Colonic mucosa (tissue), 4 donors: ENCODE data around the gene PTPRF. TPM values are rescaled to one million over a fixed set of nuclear protein-coding genes. Genes with fewer than 3 reads are reported as not detected.

Experiments
- DNase-seq: peaks from one replicate; pipeline ENCODE4 v3.0.0-alpha.2; 2020
- H3K27ac ChIP-seq: fragments of 200-600 bp; one replicate; pipeline ENCODE4 v1.8.0; 2021
- H3K27me3 ChIP-seq: fragments of 200-600 bp; one replicate; pipeline ENCODE4 v1.8.0; 2021
- H3K36me3 ChIP-seq: fragments of 200-600 bp; one replicate; pipeline ENCODE4 v1.8.0; 2021
- H3K4me1 ChIP-seq: fragments of 200-600 bp; one replicate; pipeline ENCODE4 v1.8.0; 2021; ENCODE audit warnings: mild to moderate bottlenecking
- H3K4me3 ChIP-seq: fragments of 200-600 bp; one replicate; pipeline ENCODE4 v1.8.0; 2021
- H3K9ac ChIP-seq, 2 donors: one replicate each; pipeline ENCODE4 v1.7.0; 2013; ENCODE audit warnings: control low read depth in 2 of 2, low read depth in 2 of 2, low read length in 2 of 2
- H3K9me3 ChIP-seq: fragments of 200-600 bp; one replicate; pipeline ENCODE4 v1.8.0; 2021
- intact Hi-C: fragments of 100-400 bp; cut with DNase I; formaldehyde crosslinking; loops from one replicate; pipeline ENCODE4 v1.14.1; 2022
- total RNA-seq, 2 donors: library from RNA; stranded (reverse); fragmentation: NEBNext Ultra II Directional in 1 of 2; extraction: Animal tissue kit (Norgen Biotek cat#: 25700) in 1 of 2; gene quantifications; one replicate each; pipeline ENCODE4 v1.2.1, GENCODE V29; 2021
- TF ChIP-seq, protein P1 (sequence below): fragments of 200-600 bp; IDR thresholded peaks from one replicate; pipeline ENCODE4 v1.8.0; 2022; ENCODE audit warnings: antibody characterized with exemption, mild to moderate bottlenecking
- donor health status: healthy.
- donor health status: DM: no; HTN: no; CAD: no.
- donor health status: DM: no; HTN: no; CAD: no.

The PTPRF gene
- total RNA-seq, 2 donors from 2014 or later, result 351 to 449 TPM

- H3K4me1 ChIP-seq, result no peaks in the 10 kb centered on the region
- H3K9ac ChIP-seq, result no peak overlapping the region
- no peaks in the 10 kb centered on the region for H3K9me3 ChIP-seq
- TF ChIP-seq, protein P1, sequence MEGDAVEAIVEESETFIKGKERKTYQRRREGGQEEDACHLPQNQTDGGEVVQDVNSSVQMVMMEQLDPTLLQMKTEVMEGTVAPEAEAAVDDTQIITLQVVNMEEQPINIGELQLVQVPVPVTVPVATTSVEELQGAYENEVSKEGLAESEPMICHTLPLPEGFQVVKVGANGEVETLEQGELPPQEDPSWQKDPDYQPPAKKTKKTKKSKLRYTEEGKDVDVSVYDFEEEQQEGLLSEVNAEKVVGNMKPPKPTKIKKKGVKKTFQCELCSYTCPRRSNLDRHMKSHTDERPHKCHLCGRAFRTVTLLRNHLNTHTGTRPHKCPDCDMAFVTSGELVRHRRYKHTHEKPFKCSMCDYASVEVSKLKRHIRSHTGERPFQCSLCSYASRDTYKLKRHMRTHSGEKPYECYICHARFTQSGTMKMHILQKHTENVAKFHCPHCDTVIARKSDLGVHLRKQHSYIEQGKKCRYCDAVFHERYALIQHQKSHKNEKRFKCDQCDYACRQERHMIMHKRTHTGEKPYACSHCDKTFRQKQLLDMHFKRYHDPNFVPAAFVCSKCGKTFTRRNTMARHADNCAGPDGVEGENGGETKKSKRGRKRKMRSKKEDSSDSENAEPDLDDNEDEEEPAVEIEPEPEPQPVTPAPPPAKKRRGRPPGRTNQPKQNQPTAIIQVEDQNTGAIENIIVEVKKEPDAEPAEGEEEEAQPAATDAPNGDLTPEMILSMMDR, result no peak
- no peak for DNase-seq
- intact Hi-C loops, result no loop called here
- no peak overlapping the region for H3K4me3 ChIP-seq
- no peaks in the 10 kb centered on the region for H3K27me3 ChIP-seq
- no peak overlapping the region for H3K27ac ChIP-seq
- H3K36me3 ChIP-seq, result no peaks in the 10 kb centered on the region
Observed at GRCh38 chr1:43611950-43612349, 81.3 kb downstream of the PTPRF start.

- Histone ChIP-seq H3K27me3 (no peaks in the 10 kb centered on the region), H3K36me3 (no peaks in the 10 kb centered on the region), H3K4me3 (no peak overlapping the region), H3K9ac (no peak overlapping the region), H3K4me1 (no peaks in the 10 kb centered on the region), H3K27ac (no peak overlapping the region), H3K9me3 (no peaks in the 10 kb centered on the region)
- DNase-seq, result no peak
- TF ChIP-seq, protein P1, result no peak
- intact Hi-C loops, result no loop called here
Observed at GRCh38 chr1:43612406-43612805, 81.7 kb downstream of the PTPRF start.

DNA sequence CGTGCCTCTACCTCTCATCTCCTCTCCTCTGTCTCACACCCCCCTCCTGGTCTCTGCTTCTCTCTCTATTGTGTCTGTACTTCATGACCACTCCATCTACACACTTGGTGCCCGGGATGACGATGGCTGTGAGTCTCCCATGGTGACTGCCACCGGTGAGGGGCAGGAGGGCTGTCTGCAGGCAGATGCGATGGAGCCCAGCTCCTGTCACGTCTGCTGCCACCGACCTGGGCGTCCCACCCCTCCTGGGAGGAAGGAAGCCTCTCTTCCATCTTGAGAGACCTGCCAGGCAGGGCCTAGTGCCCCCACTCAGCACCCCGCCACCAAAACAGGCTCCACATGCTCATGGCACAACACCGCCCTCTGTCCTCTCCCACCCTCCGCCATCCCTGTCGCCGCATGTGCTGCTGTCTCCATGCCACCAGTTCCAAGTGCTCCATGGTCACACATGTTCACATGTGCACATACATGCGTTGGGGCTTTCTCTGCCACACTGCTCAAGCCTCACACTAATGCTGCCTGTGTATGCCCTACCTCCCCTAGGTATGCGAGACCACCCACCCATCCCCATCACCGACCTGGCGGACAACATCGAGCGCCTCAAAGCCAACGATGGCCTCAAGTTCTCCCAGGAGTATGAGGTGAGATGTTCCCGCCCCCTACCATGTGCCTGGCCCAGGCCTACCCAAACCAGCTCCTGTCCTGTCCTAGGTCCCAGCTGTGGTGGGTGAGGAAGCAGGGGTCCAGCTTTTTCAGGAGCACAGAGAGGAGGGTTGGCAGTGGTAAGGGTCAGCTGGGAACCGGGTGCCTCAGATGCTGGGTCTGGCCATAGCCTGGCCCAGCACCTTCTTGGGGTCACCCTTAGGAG, 82.6 kb downstream of the PTPRF start:
- Histone ChIP-seq H3K4me3 (no peak overlapping the region), H3K4me1 (no peaks in the 10 kb centered on the region), H3K9me3 (no peaks in the 10 kb centered on the region), H3K36me3 (no peaks in the 10 kb centered on the region), H3K27ac (no peak overlapping the region), H3K9ac (no peak overlapping the region), H3K27me3 (no peaks in the 10 kb centered on the region)
- intact Hi-C loops, result no loop called here
- TF ChIP-seq, protein P1, result no peak
- DNase-seq, result no peak

- Histone ChIP-seq H3K36me3 (peaks cover 3% of the 10 kb centered on the region), H3K27ac (no peak overlapping the region), H3K9ac (no peak overlapping the region), H3K4me1 (no peaks in the 10 kb centered on the region), H3K27me3 (no peaks in the 10 kb centered on the region), H3K4me3 (no peak overlapping the region), H3K9me3 (no peaks in the 10 kb centered on the region)
- TF ChIP-seq, protein P1, result no peak
- no peak for DNase-seq
- intact Hi-C loops, result no loop called here
Observed at GRCh38 chr1:43614211-43614610, 83.5 kb downstream of the PTPRF start.

- Histone ChIP-seq H3K4me3 (no peak overlapping the region), H3K4me1 (no peaks in the 10 kb centered on the region), H3K36me3 (peaks cover 4% of the 10 kb centered on the region), H3K9me3 (no peaks in the 10 kb centered on the region), H3K27ac (no peak overlapping the region), H3K9ac (no peak overlapping the region), H3K27me3 (no peaks in the 10 kb centered on the region)
- intact Hi-C loops, result no loop called here
- no peak for DNase-seq
- TF ChIP-seq, protein P1, result no peak
Observed at GRCh38 chr1:43614891-43615290, 84.2 kb downstream of the PTPRF start.
